ENCODE results near the gene ARGLU1. TPM values are rescaled to one million over a fixed set of nuclear protein-coding genes. Genes with fewer than 3 reads are reported as not detected.

Gene ARGLU1
- total RNA-seq, 1 experiment from 2014 or later, result 66.5 TPM

DNA sequence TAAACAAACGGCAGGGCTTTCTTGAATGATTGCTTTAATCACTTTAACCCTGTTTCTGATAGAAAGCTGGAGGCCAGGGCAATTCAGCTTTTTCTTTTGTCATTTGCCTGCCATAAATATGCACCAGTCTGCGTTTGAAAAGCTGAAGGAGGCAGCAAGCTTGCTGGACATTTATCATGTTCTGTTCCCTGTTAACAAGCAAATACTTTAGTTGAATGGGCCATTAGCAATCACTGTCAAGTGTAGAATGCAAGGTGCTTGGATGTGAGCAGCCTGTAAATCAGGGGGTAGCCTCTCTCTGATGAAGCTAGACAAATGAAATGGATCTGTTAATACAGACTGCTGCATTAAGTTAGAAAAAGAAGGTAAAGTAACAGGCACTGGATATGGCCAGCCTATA lies 40.1 kb downstream of the ARGLU1 start:
- TF ChIP-seq EZH2 (IDR thresholded peaks at IDR 0.05; ENCODE audit: borderline replicate concordance, low read depth, low read length, poor library complexity, severe bottlenecking), result no peak
- TF ChIP-seq, protein P1, sequence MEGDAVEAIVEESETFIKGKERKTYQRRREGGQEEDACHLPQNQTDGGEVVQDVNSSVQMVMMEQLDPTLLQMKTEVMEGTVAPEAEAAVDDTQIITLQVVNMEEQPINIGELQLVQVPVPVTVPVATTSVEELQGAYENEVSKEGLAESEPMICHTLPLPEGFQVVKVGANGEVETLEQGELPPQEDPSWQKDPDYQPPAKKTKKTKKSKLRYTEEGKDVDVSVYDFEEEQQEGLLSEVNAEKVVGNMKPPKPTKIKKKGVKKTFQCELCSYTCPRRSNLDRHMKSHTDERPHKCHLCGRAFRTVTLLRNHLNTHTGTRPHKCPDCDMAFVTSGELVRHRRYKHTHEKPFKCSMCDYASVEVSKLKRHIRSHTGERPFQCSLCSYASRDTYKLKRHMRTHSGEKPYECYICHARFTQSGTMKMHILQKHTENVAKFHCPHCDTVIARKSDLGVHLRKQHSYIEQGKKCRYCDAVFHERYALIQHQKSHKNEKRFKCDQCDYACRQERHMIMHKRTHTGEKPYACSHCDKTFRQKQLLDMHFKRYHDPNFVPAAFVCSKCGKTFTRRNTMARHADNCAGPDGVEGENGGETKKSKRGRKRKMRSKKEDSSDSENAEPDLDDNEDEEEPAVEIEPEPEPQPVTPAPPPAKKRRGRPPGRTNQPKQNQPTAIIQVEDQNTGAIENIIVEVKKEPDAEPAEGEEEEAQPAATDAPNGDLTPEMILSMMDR (conservative IDR thresholded peaks at IDR 0.05; ENCODE audit: low read depth, low read length), result no peak
- DNase-seq (ENCODE audit: low spot score), result no peak
- H3K4me1 ChIP-seq (ENCODE audit: insufficient read depth, low read length, poor library complexity, severe bottlenecking), result no peaks in the 10 kb centered on the region
- no peaks in the 10 kb centered on the region for H3K36me3 ChIP-seq (ENCODE audit: insufficient read depth, low read length, poor library complexity, severe bottlenecking)
- POLR2A ChIA-PET (ENCODE audit: low non-redundant PET), result no interaction called here
- no peak overlapping the region for H3K27ac ChIP-seq (ENCODE audit: low read depth, low read length, poor library complexity, severe bottlenecking)
- H3K4me3 ChIP-seq (ENCODE audit: low read depth, low read length, poor library complexity, severe bottlenecking), result no peak overlapping the region
- no TSS peak for BruUV-seq (replicated peaks)
- intact Hi-C loops (cut with micrococcal nuclease; ENCODE audit: unreplicated experiment), result no loop called here
- no peaks in the 10 kb centered on the region for H3K9me3 ChIP-seq (ENCODE audit: low read depth, low read length, poor library complexity, severe bottlenecking)
- CTCF ChIA-PET, result no interaction called here
- H3K27me3 ChIP-seq (replicated peaks; ENCODE audit: insufficient read depth, low read depth, low read length, poor library complexity), result peaks cover 39% of the 10 kb centered on the region

DNA sequence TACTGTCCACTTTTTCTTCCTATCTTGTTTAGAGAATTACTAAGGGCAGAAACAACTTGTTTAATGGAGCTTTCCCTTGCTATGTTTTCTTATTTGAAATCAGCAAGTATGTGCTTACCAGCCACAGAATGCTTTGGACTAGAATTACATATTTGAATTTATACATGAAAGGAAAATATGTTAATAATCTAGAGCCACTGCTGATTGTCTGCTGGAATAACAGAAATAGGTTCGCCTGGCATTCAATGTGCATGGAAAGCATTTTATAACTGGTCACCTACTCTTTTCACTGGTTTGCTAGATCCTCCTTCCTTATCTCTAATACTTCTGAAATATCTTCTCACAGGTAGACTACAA lies 40.5 kb downstream of the ARGLU1 start:
- no TSS peak for BruUV-seq (replicated peaks)
- CTCF ChIA-PET, result no interaction called here
- H3K4me1 ChIP-seq (ENCODE audit: insufficient read depth, low read length, poor library complexity, severe bottlenecking), result no peaks in the 10 kb centered on the region
- H3K4me3 ChIP-seq (ENCODE audit: low read depth, low read length, poor library complexity, severe bottlenecking), result no peak overlapping the region
- TF ChIP-seq EZH2 (IDR thresholded peaks at IDR 0.05; ENCODE audit: borderline replicate concordance, low read depth, low read length, poor library complexity, severe bottlenecking), result no peak
- TF ChIP-seq, protein P1 (conservative IDR thresholded peaks at IDR 0.05; ENCODE audit: low read depth, low read length), result no peak
- peaks cover 35% of the 10 kb centered on the region for H3K27me3 ChIP-seq (replicated peaks; ENCODE audit: insufficient read depth, low read depth, low read length, poor library complexity)
- no peaks in the 10 kb centered on the region for H3K9me3 ChIP-seq (ENCODE audit: low read depth, low read length, poor library complexity, severe bottlenecking)
- no peak for DNase-seq (ENCODE audit: low spot score)
- POLR2A ChIA-PET (ENCODE audit: low non-redundant PET), result no interaction called here
- H3K36me3 ChIP-seq (ENCODE audit: insufficient read depth, low read length, poor library complexity, severe bottlenecking), result no peaks in the 10 kb centered on the region
- intact Hi-C loops (cut with micrococcal nuclease; ENCODE audit: unreplicated experiment), result no loop called here
- no peak overlapping the region for H3K27ac ChIP-seq (ENCODE audit: low read depth, low read length, poor library complexity, severe bottlenecking)

DNA sequence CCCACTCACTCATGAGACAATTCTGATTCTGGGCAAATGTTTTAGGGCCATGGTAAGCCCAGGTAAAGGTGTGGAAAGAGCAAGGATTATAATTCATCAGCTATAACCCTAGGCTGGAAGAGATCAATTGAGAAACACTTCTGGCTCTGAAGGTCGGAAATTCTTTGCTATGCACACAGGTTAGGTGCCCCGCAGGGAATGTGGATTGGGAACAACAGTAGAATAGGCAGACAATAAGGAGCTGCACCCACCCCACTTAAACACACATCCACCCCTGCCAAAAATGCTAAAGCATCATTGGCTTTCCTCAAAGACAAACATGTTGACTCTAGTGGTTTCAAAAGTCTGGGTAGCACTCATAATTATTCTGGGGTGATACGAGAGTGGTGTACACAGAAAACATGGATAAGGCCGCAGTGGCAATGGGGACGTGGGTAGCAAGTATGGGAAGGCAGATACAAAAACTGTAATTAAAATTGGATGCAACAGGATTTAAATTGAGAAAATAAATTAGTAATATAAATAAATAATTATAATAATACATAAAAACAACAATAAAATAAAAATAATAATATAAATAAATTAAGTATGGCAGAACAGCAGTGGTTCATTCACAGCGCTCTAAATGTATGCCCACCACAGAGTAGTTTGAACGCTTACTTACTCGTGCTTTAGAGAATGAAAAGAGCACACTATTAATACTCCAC lies 41.0 kb downstream of the ARGLU1 start:
- CTCF ChIA-PET, result no interaction called here
- H3K4me1 ChIP-seq (ENCODE audit: insufficient read depth, low read length, poor library complexity, severe bottlenecking), result no peaks in the 10 kb centered on the region
- no peak overlapping the region for H3K27ac ChIP-seq (ENCODE audit: low read depth, low read length, poor library complexity, severe bottlenecking)
- POLR2A ChIA-PET (ENCODE audit: low non-redundant PET), result no interaction called here
- H3K36me3 ChIP-seq (ENCODE audit: insufficient read depth, low read length, poor library complexity, severe bottlenecking), result no peaks in the 10 kb centered on the region
- TF ChIP-seq, protein P1 (conservative IDR thresholded peaks at IDR 0.05; ENCODE audit: low read depth, low read length), result no peak
- TF ChIP-seq EZH2 (IDR thresholded peaks at IDR 0.05; ENCODE audit: borderline replicate concordance, low read depth, low read length, poor library complexity, severe bottlenecking), result no peak
- H3K4me3 ChIP-seq (ENCODE audit: low read depth, low read length, poor library complexity, severe bottlenecking), result no peak overlapping the region
- intact Hi-C loops (cut with micrococcal nuclease; ENCODE audit: unreplicated experiment), result no loop called here
- no TSS peak for BruUV-seq (replicated peaks)
- no peaks in the 10 kb centered on the region for H3K9me3 ChIP-seq (ENCODE audit: low read depth, low read length, poor library complexity, severe bottlenecking)
- no peak for DNase-seq (ENCODE audit: low spot score)
- H3K27me3 ChIP-seq (replicated peaks; ENCODE audit: insufficient read depth, low read depth, low read length, poor library complexity), result peaks cover 30% of the 10 kb centered on the region
